ENCODE measurements around the gene ADAM12.

The ADAM12 gene

GRCh38 chr10:126110489-126111180 is 277.6 kb downstream of the ADAM12 start:
- H3K9ac ChIP-seq (ENCODE audit: low read length): no peak overlapping the region
- peaks cover 8% of the 10 kb centered on the region for H3K4me1 ChIP-seq (ENCODE audit: low read length)

GRCh38 chr10:126109893-126110292 is 278.4 kb downstream of the ADAM12 start:
- Histone ChIP-seq H3K79me2 (ENCODE audit: low read length) (no peaks in the 10 kb centered on the region), H3K4me3 (ENCODE audit: low read length) (no peak overlapping the region), H2AFZ (ENCODE audit: low read depth, low read length) (no peak overlapping the region), H3K4me2 (ENCODE audit: low read length) (peak overlapping the region; percentile 43), H3K4me1 (ENCODE audit: low read length) (peaks cover 10% of the 10 kb centered on the region), H3K36me3 (replicated peaks; ENCODE audit: low read depth, low read length) (no peaks in the 10 kb centered on the region), H3K27ac (ENCODE audit: low read length) (no peak overlapping the region), H4K20me1 (ENCODE audit: insufficient read depth, low read length) (no peaks in the 10 kb centered on the region), H3K9ac (ENCODE audit: low read length) (no peak overlapping the region), H3K27me3 (ENCODE audit: low read depth, low read length) (no peaks in the 10 kb centered on the region), H3K9me3 (ENCODE audit: insufficient read depth, low read length) (no peaks in the 10 kb centered on the region)
- TF ChIP-seq CTCF (IDR thresholded peaks at IDR 0.05; ENCODE audit: low read depth, low read length) (no peak), EZH2phosphoT487 (IDR thresholded peaks at IDR 0.05; ENCODE audit: low read depth) (no peak)

More at GRCh38 chr10:126110489-126111180, 277.6 kb downstream of the ADAM12 start:
- no peaks in the 10 kb centered on the region for H3K9me3 ChIP-seq (ENCODE audit: insufficient read depth, low read length)
- 0 out of 2 replicates have a peak overlapping the region, but pooled peaks have one; percentile 27 for H3K4me3 ChIP-seq (ENCODE audit: low read length)
- no peaks in the 10 kb centered on the region for H4K20me1 ChIP-seq (ENCODE audit: insufficient read depth, low read length)
- TF ChIP-seq CTCF (IDR thresholded peaks at IDR 0.05; ENCODE audit: low read depth, low read length): no peak
- TF ChIP-seq EZH2phosphoT487 (IDR thresholded peaks at IDR 0.05; ENCODE audit: low read depth): no peak
- H3K4me2 ChIP-seq (ENCODE audit: low read length): peak overlapping the region; percentile 43
- peak overlapping the region; percentile 24; the same call in 1 of the 2 replicates for H2AFZ ChIP-seq (ENCODE audit: low read depth, low read length)
- no peaks in the 10 kb centered on the region for H3K79me2 ChIP-seq (ENCODE audit: low read length)
- no peaks in the 10 kb centered on the region for H3K27me3 ChIP-seq (ENCODE audit: low read depth, low read length)
- no peak overlapping the region for H3K27ac ChIP-seq (ENCODE audit: low read length)
- no peaks in the 10 kb centered on the region for H3K36me3 ChIP-seq (replicated peaks; ENCODE audit: low read depth, low read length)

GRCh38 chr10:126108693-126109092 is 279.6 kb downstream of the ADAM12 start:
- Histone ChIP-seq H3K79me2 (ENCODE audit: low read length) (no peaks in the 10 kb centered on the region), H3K36me3 (replicated peaks; ENCODE audit: low read depth, low read length) (no peaks in the 10 kb centered on the region), H3K27ac (ENCODE audit: low read length) (no peak overlapping the region), H3K27me3 (ENCODE audit: low read depth, low read length) (no peaks in the 10 kb centered on the region), H2AFZ (ENCODE audit: low read depth, low read length) (no peak overlapping the region), H4K20me1 (ENCODE audit: insufficient read depth, low read length) (no peaks in the 10 kb centered on the region), H3K4me1 (ENCODE audit: low read length) (peaks cover 16% of the 10 kb centered on the region), H3K4me3 (ENCODE audit: low read length) (no peak overlapping the region), H3K9ac (ENCODE audit: low read length) (no peak overlapping the region), H3K9me3 (ENCODE audit: insufficient read depth, low read length) (no peaks in the 10 kb centered on the region), H3K4me2 (ENCODE audit: low read length) (no peak overlapping the region)
- TF ChIP-seq CTCF (IDR thresholded peaks at IDR 0.05; ENCODE audit: low read depth, low read length) (no peak), EZH2phosphoT487 (IDR thresholded peaks at IDR 0.05; ENCODE audit: low read depth) (no peak)

GRCh38 chr10:126104767-126105166 is 283.5 kb downstream of the ADAM12 start:
- Histone ChIP-seq H3K27ac (ENCODE audit: low read length) (no peak overlapping the region), H3K4me2 (ENCODE audit: low read length) (peak overlapping the region; percentile 27), H4K20me1 (ENCODE audit: insufficient read depth, low read length) (no peaks in the 10 kb centered on the region), H3K27me3 (ENCODE audit: low read depth, low read length) (no peaks in the 10 kb centered on the region), H3K9ac (ENCODE audit: low read length) (no peak overlapping the region), H3K36me3 (replicated peaks; ENCODE audit: low read depth, low read length) (no peaks in the 10 kb centered on the region), H3K4me3 (ENCODE audit: low read length) (no peak overlapping the region), H3K9me3 (ENCODE audit: insufficient read depth, low read length) (no peaks in the 10 kb centered on the region), H2AFZ (ENCODE audit: low read depth, low read length) (peak overlapping the region; percentile 81), H3K4me1 (ENCODE audit: low read length) (peaks cover 24% of the 10 kb centered on the region), H3K79me2 (ENCODE audit: low read length) (no peaks in the 10 kb centered on the region)
- no peak for TF ChIP-seq CTCF (IDR thresholded peaks at IDR 0.05; ENCODE audit: low read depth, low read length)
- TF ChIP-seq EZH2phosphoT487 (IDR thresholded peaks at IDR 0.05; ENCODE audit: low read depth): no peak

Measured in OCI-LY3 (cell line).